Measurements from ENCODE around the gene SORBS1. TPM values are rescaled to one million over a fixed set of nuclear protein-coding genes. Genes with fewer than 3 reads are reported as not detected.

Gene SORBS1
- total and polyA plus RNA-seq, 2 of the 13 experiments (the other 11 are each of a cell fraction or from before 2014, with no cell fraction given) = 16.8 to 39.8 TPM

DNA sequence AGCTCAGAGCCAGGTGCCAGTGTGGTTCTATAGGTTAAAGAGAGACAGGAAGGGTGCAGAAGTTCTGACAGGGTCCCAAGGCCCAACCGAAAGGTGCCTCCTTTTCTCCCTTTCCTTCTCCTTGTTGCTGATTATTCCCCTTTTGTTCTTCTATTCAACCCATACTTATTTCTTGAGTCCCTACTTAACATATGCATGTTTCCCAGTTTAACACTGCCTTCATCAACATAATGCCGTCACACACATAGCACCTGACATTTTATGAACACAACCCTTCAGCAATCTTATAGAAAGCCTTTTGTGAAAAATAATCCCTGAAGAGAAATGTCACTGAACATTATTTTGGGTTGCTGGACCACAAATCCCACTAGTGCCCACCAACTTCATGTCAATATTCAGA is 39.1 kb downstream of the SORBS1 start (continued):
- TF ChIP-seq PBX2 (CRISPR knock-in tag; IDR thresholded peaks at IDR 0.05) (no peak), ZNF720 (CRISPR knock-in tag; IDR thresholded peaks at IDR 0.05) (no peak), XRCC5 (optimal IDR thresholded peaks at IDR 0.05; ENCODE audit: low read length) (no peak), ZNF577 (CRISPR knock-in tag; IDR thresholded peaks at IDR 0.05; ENCODE audit: borderline replicate concordance, low read depth) (no peak)

- no peak for FAIRE-seq
- H3K4me3 ChIP-seq (replicated peaks in 1 of 3; ENCODE audit: insufficient read depth in 1 of 3, low read depth in 2 of 3, low read length in 3 of 3) = no peak overlapping the region
- in situ Hi-C loops (cut with HindIII; ENCODE audit: extremely low pct_ligation_motif_present, low pct_unique_long_range_greater_than_20kb) = no loop called here
- ChIA-PET POLR2A (no interaction called here), CTCF (ENCODE audit: low intra/inter-chr PET ratio, low total read pairs) (no interaction called here)
- H3K27me3 ChIP-seq (ENCODE audit: control insufficient read depth in 1 of 2, insufficient read depth in 2 of 2, low read length in 2 of 2) = no peaks in the 10 kb centered on the region
- H2AFZ ChIP-seq (ENCODE audit: low read length) = no peak overlapping the region
- H3K27ac ChIP-seq (ENCODE audit: extremely low read length, insufficient read depth, low read length) = no peak overlapping the region
- no peaks in the 10 kb centered on the region for H4K20me1 ChIP-seq (ENCODE audit: insufficient read depth, low read length)
- peaks cover 64% of the 10 kb centered on the region for H3K79me2 ChIP-seq (ENCODE audit: insufficient read depth, low read length)
- intact Hi-C loops (cut with micrococcal nuclease; ENCODE audit: unreplicated experiment) = no loop called here
- TF ChIP-seq ZNF430 (CRISPR knock-in tag; IDR thresholded peaks at IDR 0.05) = no peak
- TF ChIP-seq CAMTA2 (CRISPR knock-in tag; IDR thresholded peaks at IDR 0.05; ENCODE audit: borderline replicate concordance) = no peak
- no peak for TF ChIP-seq MTF1 (CRISPR knock-in tag; IDR thresholded peaks at IDR 0.05)
- H3K9me3 ChIP-seq (ENCODE audit: low read length) = no peaks in the 10 kb centered on the region
- peaks cover 44% of the 10 kb centered on the region for H3K4me1 ChIP-seq (ENCODE audit: insufficient read depth, low read length)
- H3K4me2 ChIP-seq (ENCODE audit: low read depth, low read length) = no peak overlapping the region
- H3K36me3 ChIP-seq (replicated peaks in 1 of 2; ENCODE audit: control insufficient read depth in 1 of 2, insufficient read depth in 2 of 2, low read length in 2 of 2) = no peaks in the 10 kb centered on the region; a peak in 2 of 5 replicates
- ATAC-seq = no peak
- H3K9ac ChIP-seq (ENCODE audit: insufficient read depth, low read depth, low read length) = no peak overlapping the region
- WGBS (ENCODE audit: low lambda C conversion rate) = 91% methylated on average over 1 of the region's 1 CpG
- no TSS peak for BruUV-seq (replicated peaks)
- no peak for DNase-seq (ENCODE audit: low spot score)
These were observed 40.6 kb downstream of the SORBS1 start for GRCh38 chr10:95520617-95521016.
